MM.1S (cell line): ENCODE measurements around the gene TNKS1BP1.

Source experiments
- EZH2 ChIP-seq: fragments of 300-600 bp; sonication (generic); optimal IDR thresholded peaks from 2 replicates; pipeline ENCODE3; 2017; ENCODE audit warnings: low read depth, mild to moderate bottlenecking, antibody characterized with exemption, low read length, mixed read lengths
- EZH2phosphoT487 ChIP-seq: fragments of 300-600 bp; sonication (generic); IDR thresholded peaks from 2 replicates; pipeline ENCODE4 v1.6.1; 2018; ENCODE audit warnings: antibody characterized with exemption, low read length
- TF ChIP-seq, protein P1 (sequence below): fragments of 300-600 bp; sonication (generic); IDR thresholded peaks from 2 replicates; pipeline ENCODE4 v1.5.1; 2016; ENCODE audit warnings: antibody characterized with exemption, low read length, mixed read lengths

DNA sequence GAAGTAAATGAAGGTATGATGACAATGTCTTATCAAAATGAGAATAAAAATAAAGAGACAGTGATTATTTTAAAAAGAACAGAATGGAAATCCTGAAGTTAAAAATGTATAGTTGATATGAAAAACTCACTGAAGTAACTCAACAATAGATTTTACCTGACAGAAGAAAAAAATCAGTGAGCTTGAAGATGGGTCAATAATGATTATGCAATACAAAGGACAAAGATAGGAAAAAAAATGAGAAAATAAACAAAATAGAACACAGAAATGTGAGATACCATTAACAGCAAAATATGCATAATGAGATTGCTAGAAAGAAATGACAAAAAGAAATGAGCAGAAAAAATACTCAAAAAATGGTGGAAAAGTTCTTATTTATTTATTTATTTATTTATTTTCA lies 68.6 kb downstream of the TNKS1BP1 start:
- TF ChIP-seq, protein P1, sequence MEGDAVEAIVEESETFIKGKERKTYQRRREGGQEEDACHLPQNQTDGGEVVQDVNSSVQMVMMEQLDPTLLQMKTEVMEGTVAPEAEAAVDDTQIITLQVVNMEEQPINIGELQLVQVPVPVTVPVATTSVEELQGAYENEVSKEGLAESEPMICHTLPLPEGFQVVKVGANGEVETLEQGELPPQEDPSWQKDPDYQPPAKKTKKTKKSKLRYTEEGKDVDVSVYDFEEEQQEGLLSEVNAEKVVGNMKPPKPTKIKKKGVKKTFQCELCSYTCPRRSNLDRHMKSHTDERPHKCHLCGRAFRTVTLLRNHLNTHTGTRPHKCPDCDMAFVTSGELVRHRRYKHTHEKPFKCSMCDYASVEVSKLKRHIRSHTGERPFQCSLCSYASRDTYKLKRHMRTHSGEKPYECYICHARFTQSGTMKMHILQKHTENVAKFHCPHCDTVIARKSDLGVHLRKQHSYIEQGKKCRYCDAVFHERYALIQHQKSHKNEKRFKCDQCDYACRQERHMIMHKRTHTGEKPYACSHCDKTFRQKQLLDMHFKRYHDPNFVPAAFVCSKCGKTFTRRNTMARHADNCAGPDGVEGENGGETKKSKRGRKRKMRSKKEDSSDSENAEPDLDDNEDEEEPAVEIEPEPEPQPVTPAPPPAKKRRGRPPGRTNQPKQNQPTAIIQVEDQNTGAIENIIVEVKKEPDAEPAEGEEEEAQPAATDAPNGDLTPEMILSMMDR, result no peak
- TF ChIP-seq EZH2phosphoT487 (no peak), EZH2 (no peak)
